Karpas-422 (cell line): ENCODE measurements around the gene CCDC120. TPM values are rescaled to one million over a fixed set of nuclear protein-coding genes. Genes with fewer than 3 reads are reported as not detected.

ENCODE experiments used
- DNase-seq: peaks from one replicate; pipeline ENCODE4 v3.0.0-alpha.2; 2015
- H2AFZ ChIP-seq: fragments of 200-600 bp; sonication (generic); 2 replicates; pipeline ENCODE4 v1.6.1; 2014; ENCODE audit warnings: antibody characterized with exemption, low read length, mixed read lengths
- H3K27ac ChIP-seq: fragments of 200-600 bp; sonication (generic); 2 replicates; pipeline ENCODE4 v1.5.1; 2014; ENCODE audit warnings: mild to moderate bottlenecking, low read length, moderate library complexity
- H3K27me3 ChIP-seq: fragments of 200-600 bp; sonication (generic); 2 replicates; pipeline ENCODE4 v1.6.1; 2014; ENCODE audit warnings: low read length, mixed read lengths
- H3K36me3 ChIP-seq: fragments of 200-600 bp; sonication (generic); 2 replicates; pipeline ENCODE4 v1.6.1; 2014; ENCODE audit warnings: low read length, mixed read lengths; ENCODE audit not compliant: insufficient read depth
- H3K4me1 ChIP-seq: fragments of 200-600 bp; sonication (generic); 2 replicates; pipeline ENCODE4 v1.6.1; 2014; ENCODE audit warnings: mild to moderate bottlenecking, low read length, mixed read lengths
- H3K4me2 ChIP-seq: fragments of 200-600 bp; sonication (generic); 2 replicates; pipeline ENCODE4 v1.6.1; 2014; ENCODE audit warnings: low read length, low read depth, mild to moderate bottlenecking; ENCODE audit not compliant: poor library complexity, severe bottlenecking
- H3K4me3 ChIP-seq: fragments of 200-600 bp; sonication (generic); 2 replicates; pipeline ENCODE4 v1.5.1; 2014; ENCODE audit warnings: mild to moderate bottlenecking, antibody characterized with exemption, low read length, mixed read lengths
- H3K79me2 ChIP-seq: fragments of 200-600 bp; sonication (generic); 2 replicates; pipeline ENCODE4 v1.6.1; 2014; ENCODE audit warnings: mild to moderate bottlenecking, low read length, mixed read lengths
- H3K9ac ChIP-seq: fragments of 200-600 bp; sonication (generic); 2 replicates; pipeline ENCODE4 v1.6.0; 2014; ENCODE audit warnings: low read length
- H3K9me2 ChIP-seq: fragments of 200-600 bp; sonication (generic), shearing (Covaris generic); replicated peaks from 2 replicates; pipeline ENCODE4 v1.6.0; 2014; ENCODE audit warnings: mild to moderate bottlenecking, low read length, moderate library complexity; ENCODE audit not compliant: insufficient read depth
- H3K9me3 ChIP-seq: fragments of 300-700, 200-600 bp; sonication (generic); 2 replicates; pipeline ENCODE4 v1.6.1; 2014; ENCODE audit warnings: low read length, mixed read lengths
- H4K20me1 ChIP-seq: fragments of 200-600 bp; sonication (generic); 2 replicates; pipeline ENCODE4 v1.6.1; 2014; ENCODE audit warnings: mild to moderate bottlenecking, antibody characterized with exemption, low read length, low read depth; ENCODE audit not compliant: insufficient read depth
- small RNA-seq: library from RNA; depleted of rRNA; stranded (forward); fragments of <200 nt; gene quantifications from one replicate; pipeline ENCODE3, GENCODE V24; 2014
- total RNA-seq: library from RNA; depleted of rRNA; stranded (reverse); fragments of >200 nt; shearing (Covaris generic); gene quantifications from 2 replicates; pipeline ENCODE4 v1.2.3, GENCODE V29; 2014; ENCODE audit warnings: low replicate concordance; rRNA removed

Gene CCDC120
- total RNA-seq, 1 experiment from 2014 or later = not detected

DNA sequence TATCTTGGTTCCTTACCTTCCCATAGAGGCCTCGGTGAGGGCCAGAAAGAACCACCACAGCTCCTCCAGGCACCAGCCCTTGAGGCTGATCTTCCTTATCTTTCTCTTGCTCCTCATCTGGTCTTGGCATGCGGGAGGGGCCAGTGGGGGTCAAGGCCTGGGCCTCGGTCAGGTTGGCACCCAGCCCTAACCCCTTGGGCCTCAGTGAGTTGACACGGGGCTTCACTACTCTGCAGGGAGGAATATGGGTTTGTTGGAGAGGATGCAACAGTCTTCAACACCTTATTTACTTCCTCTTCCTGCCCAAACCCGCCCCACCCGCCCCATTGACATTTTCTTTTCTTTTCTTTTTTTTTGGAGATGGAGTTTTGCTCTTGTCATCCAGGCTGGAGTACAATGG, 58.8 kb downstream of the CCDC120 start:
- DNase-seq = no peak
- H3K4me1 ChIP-seq = peaks cover 3% of the 10 kb centered on the region
- H3K27ac ChIP-seq = no peak overlapping the region
- no peaks in the 10 kb centered on the region for H3K9me2 ChIP-seq
- H4K20me1 ChIP-seq = no peaks in the 10 kb centered on the region
- no peak overlapping the region for H3K4me2 ChIP-seq
- H3K36me3 ChIP-seq = no peaks in the 10 kb centered on the region
- H3K4me3 ChIP-seq = no peak overlapping the region
- H3K27me3 ChIP-seq = no peaks in the 10 kb centered on the region
- H3K9ac ChIP-seq = no peak overlapping the region
- peaks cover 8% of the 10 kb centered on the region for H3K79me2 ChIP-seq
- H2AFZ ChIP-seq = no peak overlapping the region
- no peaks in the 10 kb centered on the region for H3K9me3 ChIP-seq

Small RNA genes lying within 50 kb of the gene (small RNA-seq; reads per million reads assigned to genes)
- not detected for gene RNU4-52P

Other genes starting within 250 kb of the CCDC120 start
- gene ERAS, start 232.5 kb upstream of the CCDC120 start, total RNA-seq = not detected in 2 replicates
- gene PCSK1N, start 223.4 kb upstream of the CCDC120 start, total RNA-seq = not detected in 2 replicates
- 84.5 and 108 TPM in 2 replicates for gene TIMM17B, start 161.2 kb upstream of the CCDC120 start, total RNA-seq
- 40.3 and 78.0 TPM in 2 replicates for gene PQBP1, start 161.1 kb upstream of the CCDC120 start, total RNA-seq
- 12.7 and 15.1 TPM in 2 replicates for gene SLC35A2, start 147.4 kb upstream of the CCDC120 start, total RNA-seq
- 23.1 and 33.8 TPM in 2 replicates for gene PIM2, start 140.0 kb upstream of the CCDC120 start, total RNA-seq
- 36.2 and 57.4 TPM in 2 replicates for gene OTUD5, start 101.4 kb upstream of the CCDC120 start, total RNA-seq
- 2.2 and 2.6 TPM in 2 replicates for gene KCND1, start 87.2 kb upstream of the CCDC120 start, total RNA-seq
- 18.0 and 37.6 TPM in 2 replicates for gene GRIPAP1, start 56.7 kb upstream of the CCDC120 start, total RNA-seq
- 4.4 and 11.8 TPM in 2 replicates for gene TFE3, start 15.6 kb upstream of the CCDC120 start, total RNA-seq
- gene PRAF2, start 15.0 kb downstream of the CCDC120 start, total RNA-seq = 0.34 and 2.5 TPM in 2 replicates
- gene WDR45, start 20.9 kb downstream of the CCDC120 start, total RNA-seq = 80.3 and 115 TPM in 2 replicates
- gene GPKOW, start 64.7 kb downstream of the CCDC120 start, total RNA-seq = 8.2 and 20.7 TPM in 2 replicates
- 1.7 TPM in 1 of 2 replicates, not detected in the other for gene MAGIX, start 103.8 kb downstream of the CCDC120 start, total RNA-seq
- gene PLP2, start 112.9 kb downstream of the CCDC120 start, total RNA-seq = 11.0 and 37.0 TPM in 2 replicates
- gene PRICKLE3, start 127.4 kb downstream of the CCDC120 start, total RNA-seq = 4.0 and 15.5 TPM in 2 replicates
- 0.86 and 1.2 TPM in 2 replicates for gene SYP, start 141.2 kb downstream of the CCDC120 start, total RNA-seq
- gene CACNA1F, start 174.3 kb downstream of the CCDC120 start, total RNA-seq = not detected in 2 replicates
- gene CCDC22, start 176.5 kb downstream of the CCDC120 start, total RNA-seq = 25.9 and 30.0 TPM in 2 replicates
- gene FOXP3, start 205.7 kb downstream of the CCDC120 start, total RNA-seq = 0.07 TPM in 1 of 2 replicates, not detected in the other
- 0.19 and 1.0 TPM in 2 replicates for gene PPP1R3F, start 210.8 kb downstream of the CCDC120 start, total RNA-seq
- not detected in 2 replicates for gene GAGE10, start 244.6 kb downstream of the CCDC120 start, total RNA-seq